Ureter (tissue), 1 donor: ENCODE data around the gene L3HYPDH. TPM values are rescaled to one million over a fixed set of nuclear protein-coding genes. Genes with fewer than 3 reads are reported as not detected.

Experiments
- DNase-seq: peaks from one replicate; pipeline ENCODE4 v3.0.0-alpha.2; 2020; ENCODE audit warnings: low spot score
- total RNA-seq: library from RNA; stranded (reverse); gene quantifications from one replicate; pipeline ENCODE4 v1.2.4, GENCODE V29; 2023
- donor health status: DM: yes; HTN: yes; CAD: no.

The L3HYPDH gene
- total RNA-seq, result 31.3 TPM

- peak; percentile 98 for DNase-seq
Observed at GRCh38 chr14:59483819-59484638, at the start of gene L3HYPDH, which contains the start of gene JKAMP. Gene L3HYPDH (minus strand): TSS chr14:59484408. CDS start chr14:59484316, 92 bp downstream. Gene JKAMP (plus strand): TSS chr14:59484517. CDS start chr14:59484590, 73 bp downstream.

GRCh38 chr14:59532419-59532818 is 48.2 kb upstream of the L3HYPDH start:
- DNase-seq, result no peak

GRCh38 chr14:59530349-59530748 is 46.1 kb upstream of the L3HYPDH start:
- DNase-seq, result no peak

GRCh38 chr14:59529189-59529588 is 45.0 kb upstream of the L3HYPDH start:
- DNase-seq, result no peak

- no peak for DNase-seq
Observed at GRCh38 chr14:59520224-59520623, 36.0 kb upstream of the L3HYPDH start.

- no peak for DNase-seq
Observed at GRCh38 chr14:59511916-59512575, 27.8 kb upstream of the L3HYPDH start.

- no peak for DNase-seq
Observed at GRCh38 chr14:59510966-59511365, 26.8 kb upstream of the L3HYPDH start.

GRCh38 chr14:59510001-59510400 is 25.8 kb upstream of the L3HYPDH start:
- DNase-seq, result no peak

- no peak for DNase-seq
Observed at GRCh38 chr14:59509101-59509500, 24.9 kb upstream of the L3HYPDH start.

- DNase-seq, result no peak
Observed at GRCh38 chr14:59507752-59508103, 23.5 kb upstream of the L3HYPDH start.

GRCh38 chr14:59507063-59507751 is 23.0 kb upstream of the L3HYPDH start:
- peak; percentile 47 for DNase-seq

- no peak for DNase-seq
Observed at GRCh38 chr14:59503256-59503655, 19.0 kb upstream of the L3HYPDH start.

GRCh38 chr14:59500732-59501131 is 16.5 kb upstream of the L3HYPDH start:
- DNase-seq, result no peak

GRCh38 chr14:59492384-59492783 is 8.2 kb upstream of the L3HYPDH start:
- DNase-seq, result no peak

GRCh38 chr14:59490756-59491155 is 6.5 kb upstream of the L3HYPDH start:
- no peak for DNase-seq

GRCh38 chr14:59484639-59485175 is 499 bp upstream of the L3HYPDH start:
- no peak for DNase-seq

GRCh38 chr14:59483363-59483762 is 845 bp downstream of the L3HYPDH start:
- DNase-seq, result no peak

GRCh38 chr14:59482541-59483331 is 1.5 kb downstream of the L3HYPDH start:
- no peak for DNase-seq

- no peak for DNase-seq
Observed at GRCh38 chr14:59481871-59482540, 2.2 kb downstream of the L3HYPDH start.

GRCh38 chr14:59481407-59481806 is 2.8 kb downstream of the L3HYPDH start:
- DNase-seq, result no peak

- no peak for DNase-seq
Observed at GRCh38 chr14:59480166-59480565, 4.0 kb downstream of the L3HYPDH start.
